ENCODE measurements around the gene D2HGDH. TPM values are rescaled to one million over a fixed set of nuclear protein-coding genes. Genes with fewer than 3 reads are reported as not detected.

D2HGDH gene
- total RNA-seq, 4 donors from 2014 or later: 20.2 to 34.4 (median 23.0) TPM

DNA sequence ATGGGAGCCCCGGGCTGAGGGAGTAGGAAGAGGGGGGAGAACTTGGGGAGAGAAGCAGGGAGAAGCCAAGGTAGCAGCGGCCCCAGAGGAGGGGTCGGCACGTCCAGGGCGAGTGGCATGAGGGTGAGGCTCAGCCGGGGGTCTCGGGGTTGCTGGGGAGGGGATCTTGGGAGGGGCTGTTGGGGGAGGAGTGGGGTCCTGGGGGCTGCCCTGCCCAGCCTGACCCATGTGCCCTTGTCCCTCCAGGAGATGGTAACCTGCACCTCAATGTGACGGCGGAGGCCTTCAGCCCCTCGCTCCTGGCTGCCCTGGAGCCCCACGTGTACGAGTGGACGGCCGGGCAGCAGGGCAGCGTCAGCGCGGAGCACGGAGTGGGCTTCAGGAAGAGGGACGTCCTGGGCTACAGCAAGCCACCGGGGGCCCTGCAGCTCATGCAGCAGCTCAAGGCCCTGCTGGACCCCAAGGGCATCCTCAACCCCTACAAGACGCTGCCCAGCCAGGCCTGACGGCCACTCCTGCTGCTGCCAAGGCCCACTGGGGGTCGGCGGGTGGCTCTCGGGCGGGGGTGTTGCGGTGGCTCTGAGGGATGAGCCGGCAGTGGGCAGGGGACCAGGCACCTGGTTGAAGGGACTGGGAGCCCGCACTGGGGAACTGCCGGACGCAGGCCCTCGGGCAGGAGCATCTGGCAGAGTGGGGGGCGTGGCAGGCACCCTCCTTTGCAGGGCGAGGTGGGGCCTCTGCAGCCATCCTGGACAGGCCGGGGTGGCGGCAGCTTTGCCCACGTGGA, 33.2 kb downstream of the D2HGDH start:
- no peaks in the 10 kb centered on the region for H3K9me3 ChIP-seq
- no peak for TF ChIP-seq POLR2A (IDR thresholded peaks at IDR 0.05)
- TF ChIP-seq, protein P1, sequence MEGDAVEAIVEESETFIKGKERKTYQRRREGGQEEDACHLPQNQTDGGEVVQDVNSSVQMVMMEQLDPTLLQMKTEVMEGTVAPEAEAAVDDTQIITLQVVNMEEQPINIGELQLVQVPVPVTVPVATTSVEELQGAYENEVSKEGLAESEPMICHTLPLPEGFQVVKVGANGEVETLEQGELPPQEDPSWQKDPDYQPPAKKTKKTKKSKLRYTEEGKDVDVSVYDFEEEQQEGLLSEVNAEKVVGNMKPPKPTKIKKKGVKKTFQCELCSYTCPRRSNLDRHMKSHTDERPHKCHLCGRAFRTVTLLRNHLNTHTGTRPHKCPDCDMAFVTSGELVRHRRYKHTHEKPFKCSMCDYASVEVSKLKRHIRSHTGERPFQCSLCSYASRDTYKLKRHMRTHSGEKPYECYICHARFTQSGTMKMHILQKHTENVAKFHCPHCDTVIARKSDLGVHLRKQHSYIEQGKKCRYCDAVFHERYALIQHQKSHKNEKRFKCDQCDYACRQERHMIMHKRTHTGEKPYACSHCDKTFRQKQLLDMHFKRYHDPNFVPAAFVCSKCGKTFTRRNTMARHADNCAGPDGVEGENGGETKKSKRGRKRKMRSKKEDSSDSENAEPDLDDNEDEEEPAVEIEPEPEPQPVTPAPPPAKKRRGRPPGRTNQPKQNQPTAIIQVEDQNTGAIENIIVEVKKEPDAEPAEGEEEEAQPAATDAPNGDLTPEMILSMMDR (IDR thresholded peaks at IDR 0.05): no peak
- no peak overlapping the region for H3K4me3 ChIP-seq (replicated peaks in 1 of 3)
- peaks cover 0 to 9% of the 10 kb centered on the region in 2 donors for H3K4me1 ChIP-seq
- peaks cover 0 to 5% of the 10 kb centered on the region in 2 donors for H3K36me3 ChIP-seq
- H3K27me3 ChIP-seq: no peaks in the 10 kb centered on the region
- DNase-seq: no peak
- H3K27ac ChIP-seq: no peak overlapping the region
- intact Hi-C loops (cut with DNase I): no loop called here
- 97% methylated on average over 14 to 15 of the region's 37 CpGs for WGBS, 2 donors

DNA sequence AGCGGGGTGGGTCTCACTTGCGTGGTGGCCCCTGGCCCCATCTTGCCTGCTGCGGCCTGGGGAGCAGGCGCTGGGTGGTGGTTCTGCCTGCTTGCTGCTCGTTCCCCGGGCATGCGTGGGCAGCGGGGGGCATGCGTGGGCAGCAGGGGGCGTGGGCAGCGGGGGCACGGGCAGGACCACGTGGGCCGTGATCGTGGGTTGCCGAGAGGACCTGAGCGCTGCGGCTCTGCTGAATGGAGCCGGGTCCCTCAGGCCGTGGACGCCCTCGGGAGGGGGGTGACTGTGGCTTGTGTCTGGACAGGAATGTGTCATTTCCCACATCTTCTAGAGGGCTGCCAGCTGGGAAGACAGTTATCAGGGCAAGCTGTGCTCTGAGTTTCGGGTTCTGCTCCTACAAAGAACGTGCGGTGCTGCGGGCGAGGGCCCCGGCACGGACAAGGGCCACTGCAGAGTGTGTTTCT, 33.9 kb downstream of the D2HGDH start:
- DNase-seq: no peak
- TF ChIP-seq POLR2A (IDR thresholded peaks at IDR 0.05): no peak
- TF ChIP-seq, protein P1 (IDR thresholded peaks at IDR 0.05): no peak
- H3K4me1 ChIP-seq: peaks cover 0 to 9% of the 10 kb centered on the region in 2 donors

DNA sequence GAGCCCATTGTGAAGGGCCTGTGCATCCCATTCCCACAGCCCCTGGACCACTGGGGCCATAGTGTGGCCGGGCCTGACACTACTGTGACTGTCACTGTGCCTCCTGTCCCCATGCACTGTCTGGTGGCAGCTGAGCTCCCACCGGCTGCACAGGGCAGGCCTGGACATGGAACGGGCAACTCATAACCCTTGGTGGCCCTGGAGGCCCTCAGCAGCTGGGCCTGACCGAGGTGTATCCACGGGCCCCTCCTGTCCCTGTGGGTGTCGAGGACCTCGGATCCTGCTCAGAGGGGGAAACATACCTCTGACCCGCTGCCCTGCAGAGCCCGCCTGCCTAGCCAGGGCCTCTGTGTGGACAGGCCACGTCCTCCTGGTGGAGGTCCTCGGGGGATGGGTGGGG, 34.4 kb downstream of the D2HGDH start:
- no peak for DNase-seq
- H3K4me1 ChIP-seq: peaks cover 0 to 9% of the 10 kb centered on the region in 2 donors
- H3K27ac ChIP-seq: no peak overlapping the region
- peaks cover 0 to 5% of the 10 kb centered on the region in 2 donors for H3K36me3 ChIP-seq
- H3K4me3 ChIP-seq (replicated peaks in 1 of 3): no peak overlapping the region
- H3K27me3 ChIP-seq: no peaks in the 10 kb centered on the region
- intact Hi-C loops (cut with DNase I): no loop called here
- 91 to 94% methylated on average over 2 to 7 of the region's 11 CpGs for WGBS, 2 donors
- TF ChIP-seq POLR2A (IDR thresholded peaks at IDR 0.05): no peak
- TF ChIP-seq, protein P1 (IDR thresholded peaks at IDR 0.05): no peak
- H3K9me3 ChIP-seq: no peaks in the 10 kb centered on the region

More for the DNA sequence above, 33.9 kb downstream of the D2HGDH start:
- WGBS, 2 donors: 93 to 94% methylated on average over 20 to 23 of the region's 29 CpGs
- H3K36me3 ChIP-seq: peaks cover 0 to 5% of the 10 kb centered on the region in 2 donors
- H3K27ac ChIP-seq: no peak overlapping the region
- intact Hi-C loops (cut with DNase I): no loop called here
- H3K9me3 ChIP-seq: no peaks in the 10 kb centered on the region
- H3K4me3 ChIP-seq (replicated peaks in 1 of 3): no peak overlapping the region
- no peaks in the 10 kb centered on the region for H3K27me3 ChIP-seq

DNA sequence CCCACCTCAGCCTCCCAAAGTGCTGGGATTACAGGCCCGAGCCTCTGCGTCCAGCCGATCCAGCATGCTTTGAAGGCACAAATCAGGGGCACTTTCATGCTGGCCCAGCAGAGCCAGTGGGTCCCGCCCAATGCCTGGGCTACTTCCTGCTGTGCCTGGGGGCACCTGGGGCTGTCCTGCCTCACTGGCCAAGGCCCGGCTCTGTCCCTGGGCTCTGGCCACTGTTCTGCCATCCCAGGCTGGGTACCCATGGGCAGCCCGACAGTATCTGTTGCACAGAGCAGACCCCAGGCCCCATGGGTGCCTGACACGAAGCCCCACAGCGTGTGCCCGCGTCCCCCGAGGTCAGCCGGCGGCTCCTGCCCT, 35.4 kb downstream of the D2HGDH start:
- 93 to 94% methylated on average over 3 to 6 of the region's 13 CpGs for WGBS, 2 donors
- intact Hi-C loops (cut with DNase I): no loop called here
- peaks cover 0 to 9% of the 10 kb centered on the region in 2 donors for H3K4me1 ChIP-seq
- no peak for DNase-seq
- no peak overlapping the region for H3K4me3 ChIP-seq (replicated peaks in 1 of 3)
- no peaks in the 10 kb centered on the region for H3K9me3 ChIP-seq
- no peaks in the 10 kb centered on the region for H3K27me3 ChIP-seq
- H3K36me3 ChIP-seq: no peaks in the 10 kb centered on the region
- no peak overlapping the region for H3K27ac ChIP-seq
- TF ChIP-seq, protein P1 (IDR thresholded peaks at IDR 0.05): no peak
- no peak for TF ChIP-seq POLR2A (IDR thresholded peaks at IDR 0.05)

DNA sequence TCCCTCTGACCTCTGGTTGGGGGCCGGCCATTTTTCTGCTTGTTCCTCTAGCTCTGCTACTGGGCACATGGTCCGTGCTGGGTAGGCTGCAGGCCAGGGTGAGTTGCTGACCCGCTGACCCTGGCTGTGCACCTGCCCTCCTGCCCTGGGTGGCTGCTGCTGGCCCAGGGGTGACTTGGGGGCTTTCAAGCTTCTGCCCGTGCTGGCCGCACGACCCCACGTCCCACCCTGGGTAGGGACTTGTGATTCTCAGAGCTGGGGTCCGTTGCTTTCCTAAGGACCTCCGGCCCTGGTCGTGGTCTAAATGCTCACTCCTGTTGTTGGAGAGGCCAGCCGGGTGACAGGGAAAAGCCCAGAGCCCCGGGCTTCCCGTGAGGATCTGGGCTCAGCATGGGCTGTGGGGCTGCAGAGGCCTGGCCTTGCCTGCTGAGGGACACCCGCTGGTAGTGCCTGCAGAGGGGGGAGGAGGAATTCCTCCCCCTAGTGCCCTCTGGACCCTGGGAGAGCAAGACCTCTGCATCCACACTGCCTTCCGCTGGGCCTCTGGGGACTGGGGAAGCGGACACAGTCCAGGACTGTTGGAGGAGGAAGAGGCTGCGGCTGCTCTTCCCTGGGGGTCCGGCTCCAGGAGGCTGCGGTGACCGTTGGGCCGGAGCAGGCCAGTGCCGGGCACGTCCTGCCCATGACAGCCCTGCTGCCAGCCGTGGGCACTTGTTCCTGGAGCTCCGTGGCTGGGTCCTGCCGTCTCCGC, 35.9 kb downstream of the D2HGDH start:
- H3K36me3 ChIP-seq: no peaks in the 10 kb centered on the region
- peaks cover 0 to 9% of the 10 kb centered on the region in 2 donors for H3K4me1 ChIP-seq
- no peaks in the 10 kb centered on the region for H3K27me3 ChIP-seq
- H3K27ac ChIP-seq: no peak overlapping the region
- no peaks in the 10 kb centered on the region for H3K9me3 ChIP-seq
- no peak for TF ChIP-seq POLR2A (IDR thresholded peaks at IDR 0.05)
- TF ChIP-seq, protein P1 (IDR thresholded peaks at IDR 0.05): no peak
- H3K4me3 ChIP-seq (replicated peaks in 1 of 3): no peak overlapping the region
- no peak for DNase-seq
- WGBS, 2 donors: 44 to 76% methylated on average over 7 to 19 of the region's 27 CpGs
- intact Hi-C loops (cut with DNase I): no loop called here

All from thyroid gland (tissue), 4 donors.